K562 (cell line): ENCODE data around the gene RBSN. TPM values are rescaled to one million over a fixed set of nuclear protein-coding genes. Genes with fewer than 3 reads are reported as not detected.

Experiments used
- BRF1 ChIP-seq: IDR thresholded peaks from 3 replicates; pipeline ENCODE4 v1.6.1; 2011; ENCODE audit warnings: borderline replicate concordance, mild to moderate bottlenecking; ENCODE audit not compliant: insufficient read length; ENCODE audit errors: extremely low read depth
- CBFA2T3 ChIP-seq: fragments of 450-650 bp; IDR thresholded peaks from 2 replicates; pipeline ENCODE4 v1.6.1; 2017
- HDAC2 ChIP-seq: fragments of 450-650 bp; IDR thresholded peaks from 2 replicates; pipeline ENCODE4 v1.6.1; 2016; ENCODE audit warnings: mild to moderate bottlenecking
- NCOA6 ChIP-seq: fragments of 450-650 bp; IDR thresholded peaks from 2 replicates; pipeline ENCODE4 v1.6.1; 2017; ENCODE audit warnings: mild to moderate bottlenecking
- NR3C1 ChIP-seq: sonication (generic); formaldehyde crosslinking; IDR thresholded peaks from 2 replicates; pipeline ENCODE4 v1.8.1; 2022; ENCODE audit warnings: missing genetic modification reagents
- RFX1 ChIP-seq: fragments of 450-650 bp; IDR thresholded peaks from 2 replicates; pipeline ENCODE4 v1.6.1; 2016; ENCODE audit warnings: mild to moderate bottlenecking, moderate library complexity
- SMC3 ChIP-seq: conservative IDR thresholded peaks from 2 replicates; pipeline ENCODE4 v1.6.1; 2011; ENCODE audit warnings: low read depth, low read length, improper control_type of control experiment; ENCODE audit not compliant: insufficient read depth
- SRF ChIP-seq, 2 experiments: fragments of 250-450, 450-650 bp in 1 of 2; sonication (Bioruptor Pico) in 1 of 2; sonication (generic) in 1 of 2; formaldehyde crosslinking; IDR thresholded peaks; 2 replicates each; pipeline versions ENCODE4 v1.5.0 to v1.5.1; 2020 to 2022; ENCODE audit warnings: mild to moderate bottlenecking in 1 of 2, missing genetic modification reagents in 1 of 2
- ZEB2 ChIP-seq: fragments of 450-650 bp; IDR thresholded peaks from 2 replicates; pipeline ENCODE4 v1.6.1; 2016
- ZNF174 ChIP-seq: fragments of 250-450 bp; sonication (Bioruptor Pico); IDR thresholded peaks from 2 replicates; pipeline ENCODE4 v1.4.0; 2020; ENCODE audit warnings: mild to moderate bottlenecking
- ZNF639 ChIP-seq, 2 experiments: fragments of 200-800 bp in 1 of 2; sonication (Bioruptor generic) in 1 of 2; sonication (generic) in 1 of 2; formaldehyde crosslinking in 1 of 2; IDR thresholded peaks in 1 of 2; conservative IDR thresholded peaks in 1 of 2; 2 replicates each; pipeline versions ENCODE4 v1.5.0 to v1.6.1; 2016 to 2020; ENCODE audit warnings: missing compliant biosample characterization in 1 of 2, missing genetic modification characterization in 1 of 2, missing genetic modification reagents in 1 of 2
- polyA plus RNA-seq, 8 experiments: library from polyadenylated mRNA; depleted of rRNA in 4 of 8; stranded (reverse) in 5 of 8; unstranded in 3 of 8; fragments of >200 nt; fragmentation: Nextera tagmentation in 2 of 8; fragmentation: Illumina TruSeq in 1 of 8; extraction: Ambion mirVana in 2 of 8; extraction: Trizol in 1 of 8; gene quantifications; 2 replicates each; pipeline versions ENCODE4 v1.2.1 to v1.2.3, GENCODE V29; 2011 to 2014; ENCODE audit warnings: inconsistent platforms in 1 of 8, missing spikeins in 1 of 8
- total RNA-seq, 7 experiments: library from RNA; depleted of rRNA in 6 of 7; stranded (reverse); fragments of >200 nt in 6 of 7; fragmentation: Illumina TruSeq in 2 of 7; extraction: Trizol in 2 of 7; gene quantifications; 2 replicates each; pipeline versions ENCODE4 v1.2.1 to v1.2.3, GENCODE V29; 2011 to 2021; ENCODE audit warnings: low replicate concordance in 1 of 7
- TF ChIP-seq, protein P1 (sequence below): fragments of 200-600 bp; sonication (generic); IDR thresholded peaks from one replicate; pipeline ENCODE4 v1.6.1; 2012; ENCODE audit warnings: mild to moderate bottlenecking, low read depth, low read length, inconsistent platforms
- TF ChIP-seq, protein P2 (sequence below), 2 experiments: IDR thresholded peaks in 1 of 2; conservative IDR thresholded peaks in 1 of 2; 2 replicates each; pipeline ENCODE4 v1.6.1; 2016; ENCODE audit warnings: low read depth in 2 of 2, mild to moderate bottlenecking in 1 of 2, missing compliant biosample characterization in 1 of 2, missing genetic modification characterization in 1 of 2, moderate library complexity in 1 of 2

The RBSN gene
- total and polyA plus RNA-seq, 9 of the 15 experiments (the other 6 are each of a cell fraction or from before 2014, with no cell fraction given): 2.9 to 19.6 (median 15.0) TPM

DNA sequence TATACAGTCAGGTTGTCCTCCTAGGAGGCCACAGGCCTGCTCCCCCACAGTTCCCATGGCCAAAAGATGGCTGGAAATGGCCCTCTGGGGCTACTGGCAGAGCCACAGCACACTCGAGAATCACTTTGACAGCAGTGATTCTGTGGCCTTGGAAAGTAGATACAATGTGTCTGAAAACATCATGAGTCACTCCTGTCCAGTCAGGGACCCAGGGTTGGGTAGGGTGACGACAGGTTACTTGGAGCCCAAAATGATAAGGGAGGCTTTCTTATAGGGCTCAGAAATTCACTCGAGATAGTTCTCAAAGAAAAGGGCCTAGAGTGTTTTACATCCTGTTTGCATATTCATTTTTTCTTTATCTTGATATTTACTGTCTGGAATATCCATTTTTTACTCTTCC, 58.1 kb downstream of the RBSN start (continued):
- TF ChIP-seq, protein P1, sequence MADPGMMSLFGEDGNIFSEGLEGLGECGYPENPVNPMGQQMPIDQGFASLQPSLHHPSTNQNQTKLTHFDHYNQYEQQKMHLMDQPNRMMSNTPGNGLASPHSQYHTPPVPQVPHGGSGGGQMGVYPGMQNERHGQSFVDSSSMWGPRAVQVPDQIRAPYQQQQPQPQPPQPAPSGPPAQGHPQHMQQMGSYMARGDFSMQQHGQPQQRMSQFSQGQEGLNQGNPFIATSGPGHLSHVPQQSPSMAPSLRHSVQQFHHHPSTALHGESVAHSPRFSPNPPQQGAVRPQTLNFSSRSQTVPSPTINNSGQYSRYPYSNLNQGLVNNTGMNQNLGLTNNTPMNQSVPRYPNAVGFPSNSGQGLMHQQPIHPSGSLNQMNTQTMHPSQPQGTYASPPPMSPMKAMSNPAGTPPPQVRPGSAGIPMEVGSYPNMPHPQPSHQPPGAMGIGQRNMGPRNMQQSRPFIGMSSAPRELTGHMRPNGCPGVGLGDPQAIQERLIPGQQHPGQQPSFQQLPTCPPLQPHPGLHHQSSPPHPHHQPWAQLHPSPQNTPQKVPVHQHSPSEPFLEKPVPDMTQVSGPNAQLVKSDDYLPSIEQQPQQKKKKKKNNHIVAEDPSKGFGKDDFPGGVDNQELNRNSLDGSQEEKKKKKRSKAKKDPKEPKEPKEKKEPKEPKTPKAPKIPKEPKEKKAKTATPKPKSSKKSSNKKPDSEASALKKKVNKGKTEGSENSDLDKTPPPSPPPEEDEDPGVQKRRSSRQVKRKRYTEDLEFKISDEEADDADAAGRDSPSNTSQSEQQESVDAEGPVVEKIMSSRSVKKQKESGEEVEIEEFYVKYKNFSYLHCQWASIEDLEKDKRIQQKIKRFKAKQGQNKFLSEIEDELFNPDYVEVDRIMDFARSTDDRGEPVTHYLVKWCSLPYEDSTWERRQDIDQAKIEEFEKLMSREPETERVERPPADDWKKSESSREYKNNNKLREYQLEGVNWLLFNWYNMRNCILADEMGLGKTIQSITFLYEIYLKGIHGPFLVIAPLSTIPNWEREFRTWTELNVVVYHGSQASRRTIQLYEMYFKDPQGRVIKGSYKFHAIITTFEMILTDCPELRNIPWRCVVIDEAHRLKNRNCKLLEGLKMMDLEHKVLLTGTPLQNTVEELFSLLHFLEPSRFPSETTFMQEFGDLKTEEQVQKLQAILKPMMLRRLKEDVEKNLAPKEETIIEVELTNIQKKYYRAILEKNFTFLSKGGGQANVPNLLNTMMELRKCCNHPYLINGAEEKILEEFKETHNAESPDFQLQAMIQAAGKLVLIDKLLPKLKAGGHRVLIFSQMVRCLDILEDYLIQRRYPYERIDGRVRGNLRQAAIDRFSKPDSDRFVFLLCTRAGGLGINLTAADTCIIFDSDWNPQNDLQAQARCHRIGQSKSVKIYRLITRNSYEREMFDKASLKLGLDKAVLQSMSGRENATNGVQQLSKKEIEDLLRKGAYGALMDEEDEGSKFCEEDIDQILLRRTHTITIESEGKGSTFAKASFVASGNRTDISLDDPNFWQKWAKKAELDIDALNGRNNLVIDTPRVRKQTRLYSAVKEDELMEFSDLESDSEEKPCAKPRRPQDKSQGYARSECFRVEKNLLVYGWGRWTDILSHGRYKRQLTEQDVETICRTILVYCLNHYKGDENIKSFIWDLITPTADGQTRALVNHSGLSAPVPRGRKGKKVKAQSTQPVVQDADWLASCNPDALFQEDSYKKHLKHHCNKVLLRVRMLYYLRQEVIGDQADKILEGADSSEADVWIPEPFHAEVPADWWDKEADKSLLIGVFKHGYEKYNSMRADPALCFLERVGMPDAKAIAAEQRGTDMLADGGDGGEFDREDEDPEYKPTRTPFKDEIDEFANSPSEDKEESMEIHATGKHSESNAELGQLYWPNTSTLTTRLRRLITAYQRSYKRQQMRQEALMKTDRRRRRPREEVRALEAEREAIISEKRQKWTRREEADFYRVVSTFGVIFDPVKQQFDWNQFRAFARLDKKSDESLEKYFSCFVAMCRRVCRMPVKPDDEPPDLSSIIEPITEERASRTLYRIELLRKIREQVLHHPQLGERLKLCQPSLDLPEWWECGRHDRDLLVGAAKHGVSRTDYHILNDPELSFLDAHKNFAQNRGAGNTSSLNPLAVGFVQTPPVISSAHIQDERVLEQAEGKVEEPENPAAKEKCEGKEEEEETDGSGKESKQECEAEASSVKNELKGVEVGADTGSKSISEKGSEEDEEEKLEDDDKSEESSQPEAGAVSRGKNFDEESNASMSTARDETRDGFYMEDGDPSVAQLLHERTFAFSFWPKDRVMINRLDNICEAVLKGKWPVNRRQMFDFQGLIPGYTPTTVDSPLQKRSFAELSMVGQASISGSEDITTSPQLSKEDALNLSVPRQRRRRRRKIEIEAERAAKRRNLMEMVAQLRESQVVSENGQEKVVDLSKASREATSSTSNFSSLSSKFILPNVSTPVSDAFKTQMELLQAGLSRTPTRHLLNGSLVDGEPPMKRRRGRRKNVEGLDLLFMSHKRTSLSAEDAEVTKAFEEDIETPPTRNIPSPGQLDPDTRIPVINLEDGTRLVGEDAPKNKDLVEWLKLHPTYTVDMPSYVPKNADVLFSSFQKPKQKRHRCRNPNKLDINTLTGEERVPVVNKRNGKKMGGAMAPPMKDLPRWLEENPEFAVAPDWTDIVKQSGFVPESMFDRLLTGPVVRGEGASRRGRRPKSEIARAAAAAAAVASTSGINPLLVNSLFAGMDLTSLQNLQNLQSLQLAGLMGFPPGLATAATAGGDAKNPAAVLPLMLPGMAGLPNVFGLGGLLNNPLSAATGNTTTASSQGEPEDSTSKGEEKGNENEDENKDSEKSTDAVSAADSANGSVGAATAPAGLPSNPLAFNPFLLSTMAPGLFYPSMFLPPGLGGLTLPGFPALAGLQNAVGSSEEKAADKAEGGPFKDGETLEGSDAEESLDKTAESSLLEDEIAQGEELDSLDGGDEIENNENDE: no peak
- TF ChIP-seq BRF1 (no peak), HDAC2 (no peak), NR3C1 (no peak), NCOA6 (no peak), ZEB2 (no peak), RFX1 (0 out of 2 replicates have a peak, but pooled peaks have one; percentile 8), SRF (CRISPR knock-in tag; IDR thresholded peaks at IDR 0.05) (no peak), CBFA2T3 (peak; percentile 27; the same call in 1 of the 2 replicates), SMC3 (no peak), ZNF639 (CRISPR knock-in tag; conservative IDR thresholded peaks at IDR 0.05 in 1 of 2, IDR thresholded peaks at IDR 0.05 in 1 of 2) (0 out of 4 replicates have a peak, but pooled peaks of 1 of the 2 experiments have one; percentile 24), ZNF174 (CRISPR knock-in tag) (no peak)
- TF ChIP-seq, protein P2, sequence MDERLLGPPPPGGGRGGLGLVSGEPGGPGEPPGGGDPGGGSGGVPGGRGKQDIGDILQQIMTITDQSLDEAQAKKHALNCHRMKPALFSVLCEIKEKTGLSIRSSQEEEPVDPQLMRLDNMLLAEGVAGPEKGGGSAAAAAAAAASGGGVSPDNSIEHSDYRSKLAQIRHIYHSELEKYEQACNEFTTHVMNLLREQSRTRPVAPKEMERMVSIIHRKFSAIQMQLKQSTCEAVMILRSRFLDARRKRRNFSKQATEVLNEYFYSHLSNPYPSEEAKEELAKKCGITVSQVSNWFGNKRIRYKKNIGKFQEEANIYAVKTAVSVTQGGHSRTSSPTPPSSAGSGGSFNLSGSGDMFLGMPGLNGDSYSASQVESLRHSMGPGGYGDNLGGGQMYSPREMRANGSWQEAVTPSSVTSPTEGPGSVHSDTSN (CRISPR knock-in tag; IDR thresholded peaks at IDR 0.05; ENCODE audit: low read depth): no peak
- TF ChIP-seq, protein P2 (tag; conservative IDR thresholded peaks at IDR 0.05; ENCODE audit: low read depth): peak; percentile 71
